H1 (cell line): ENCODE measurements around the gene SPI1. TPM values are rescaled to one million over a fixed set of nuclear protein-coding genes. Genes with fewer than 3 reads are reported as not detected.

Source experiments
- CHD1 ChIP-seq: IDR thresholded peaks from 2 replicates; pipeline ENCODE4 v1.6.1; 2012; ENCODE audit warnings: low read depth, low read length, improper control_type of control experiment
- EGR1 ChIP-seq: IDR thresholded peaks from 2 replicates; pipeline ENCODE4 v1.6.1; 2011; ENCODE audit warnings: low read depth, low read length, borderline replicate concordance
- FOSL1 ChIP-seq: IDR thresholded peaks from 2 replicates; pipeline ENCODE4 v1.6.1; 2011; ENCODE audit warnings: mild to moderate bottlenecking, low read depth, low read length, moderate library complexity; ENCODE audit not compliant: insufficient read depth
- NANOG ChIP-seq: IDR thresholded peaks from 2 replicates; pipeline ENCODE4 v1.6.1; 2011; ENCODE audit warnings: low read length, low read depth, mild to moderate bottlenecking, inconsistent platforms; ENCODE audit not compliant: insufficient read depth, poor library complexity, severe bottlenecking
- SIRT6 ChIP-seq: IDR thresholded peaks from one replicate; pipeline ENCODE4 v1.7.1; 2012; ENCODE audit warnings: low read length, inconsistent platforms
- SP4 ChIP-seq: IDR thresholded peaks from 2 replicates; pipeline ENCODE4 v1.6.1; 2012; ENCODE audit warnings: low read length, inconsistent platforms
- SRF ChIP-seq: IDR thresholded peaks from 2 replicates; pipeline ENCODE4 v1.6.1; 2011; ENCODE audit warnings: mild to moderate bottlenecking, low read depth, low read length, moderate library complexity
- YY1 ChIP-seq: IDR thresholded peaks from 2 replicates; pipeline ENCODE4 v1.6.1; 2011; ENCODE audit warnings: low read depth, mild to moderate bottlenecking, low read length
- polyA plus RNA-seq, 7 experiments: library from polyadenylated mRNA; depleted of rRNA in 3 of 7; stranded (reverse) in 5 of 7; unstranded in 2 of 7; fragments of >200 nt in 5 of 7; fragments of 200-250 nt in 2 of 7; gene quantifications; 1 replicate in 5 of 7; 2 replicates in 1 of 7; 4 replicates in 1 of 7; pipeline versions ENCODE4 v1.2.1 to v1.2.3, GENCODE V29; 2011 to 2013; ENCODE audit warnings: missing spikeins in 2 of 7, mixed read lengths in 2 of 7
- total RNA-seq: library from RNA; stranded (reverse); fragmentation: NEBNext Ultra II Directional; extraction: Animal tissue kit (Norgen Biotek cat#: 25700); gene quantifications from 2 replicates; pipeline ENCODE4 v1.2.1, GENCODE V29; 2021
- TF ChIP-seq, protein P1 (sequence below): fragments of 300-600 bp; sonication (generic); IDR thresholded peaks from 2 replicates; pipeline ENCODE4 v1.7.1; 2012; ENCODE audit warnings: low read length, moderate library complexity, mild to moderate bottlenecking, inconsistent platforms; ENCODE audit not compliant: insufficient replicate concordance
- TF ChIP-seq, protein P2 (sequence below): IDR thresholded peaks from 2 replicates; pipeline ENCODE4 v1.6.1; 2012; ENCODE audit warnings: low read length, inconsistent platforms

SPI1 gene
- total and polyA plus RNA-seq, 2 of the 8 experiments (the other 6 are each of a cell fraction or from before 2014, with no cell fraction given): 0.12 TPM; not detected in 1

DNA sequence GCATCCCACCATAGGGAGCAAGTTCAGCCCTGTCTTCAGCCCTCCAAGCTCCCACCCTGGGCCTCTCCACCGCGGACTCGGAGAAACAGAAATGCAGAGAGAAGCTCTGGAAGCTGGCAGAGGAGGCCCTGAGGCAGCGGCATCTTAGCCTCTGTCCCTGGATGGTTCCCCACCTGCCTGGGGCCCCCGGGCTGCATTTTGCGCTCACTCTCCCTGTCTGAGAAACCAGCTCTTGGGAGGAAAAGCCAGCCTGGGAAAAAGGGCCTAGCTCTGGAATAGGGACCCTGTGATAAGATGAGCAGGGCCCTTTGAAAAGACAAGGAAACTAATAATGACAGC, 12.0 kb upstream of the SPI1 start (continued):
- TF ChIP-seq, protein P1, sequence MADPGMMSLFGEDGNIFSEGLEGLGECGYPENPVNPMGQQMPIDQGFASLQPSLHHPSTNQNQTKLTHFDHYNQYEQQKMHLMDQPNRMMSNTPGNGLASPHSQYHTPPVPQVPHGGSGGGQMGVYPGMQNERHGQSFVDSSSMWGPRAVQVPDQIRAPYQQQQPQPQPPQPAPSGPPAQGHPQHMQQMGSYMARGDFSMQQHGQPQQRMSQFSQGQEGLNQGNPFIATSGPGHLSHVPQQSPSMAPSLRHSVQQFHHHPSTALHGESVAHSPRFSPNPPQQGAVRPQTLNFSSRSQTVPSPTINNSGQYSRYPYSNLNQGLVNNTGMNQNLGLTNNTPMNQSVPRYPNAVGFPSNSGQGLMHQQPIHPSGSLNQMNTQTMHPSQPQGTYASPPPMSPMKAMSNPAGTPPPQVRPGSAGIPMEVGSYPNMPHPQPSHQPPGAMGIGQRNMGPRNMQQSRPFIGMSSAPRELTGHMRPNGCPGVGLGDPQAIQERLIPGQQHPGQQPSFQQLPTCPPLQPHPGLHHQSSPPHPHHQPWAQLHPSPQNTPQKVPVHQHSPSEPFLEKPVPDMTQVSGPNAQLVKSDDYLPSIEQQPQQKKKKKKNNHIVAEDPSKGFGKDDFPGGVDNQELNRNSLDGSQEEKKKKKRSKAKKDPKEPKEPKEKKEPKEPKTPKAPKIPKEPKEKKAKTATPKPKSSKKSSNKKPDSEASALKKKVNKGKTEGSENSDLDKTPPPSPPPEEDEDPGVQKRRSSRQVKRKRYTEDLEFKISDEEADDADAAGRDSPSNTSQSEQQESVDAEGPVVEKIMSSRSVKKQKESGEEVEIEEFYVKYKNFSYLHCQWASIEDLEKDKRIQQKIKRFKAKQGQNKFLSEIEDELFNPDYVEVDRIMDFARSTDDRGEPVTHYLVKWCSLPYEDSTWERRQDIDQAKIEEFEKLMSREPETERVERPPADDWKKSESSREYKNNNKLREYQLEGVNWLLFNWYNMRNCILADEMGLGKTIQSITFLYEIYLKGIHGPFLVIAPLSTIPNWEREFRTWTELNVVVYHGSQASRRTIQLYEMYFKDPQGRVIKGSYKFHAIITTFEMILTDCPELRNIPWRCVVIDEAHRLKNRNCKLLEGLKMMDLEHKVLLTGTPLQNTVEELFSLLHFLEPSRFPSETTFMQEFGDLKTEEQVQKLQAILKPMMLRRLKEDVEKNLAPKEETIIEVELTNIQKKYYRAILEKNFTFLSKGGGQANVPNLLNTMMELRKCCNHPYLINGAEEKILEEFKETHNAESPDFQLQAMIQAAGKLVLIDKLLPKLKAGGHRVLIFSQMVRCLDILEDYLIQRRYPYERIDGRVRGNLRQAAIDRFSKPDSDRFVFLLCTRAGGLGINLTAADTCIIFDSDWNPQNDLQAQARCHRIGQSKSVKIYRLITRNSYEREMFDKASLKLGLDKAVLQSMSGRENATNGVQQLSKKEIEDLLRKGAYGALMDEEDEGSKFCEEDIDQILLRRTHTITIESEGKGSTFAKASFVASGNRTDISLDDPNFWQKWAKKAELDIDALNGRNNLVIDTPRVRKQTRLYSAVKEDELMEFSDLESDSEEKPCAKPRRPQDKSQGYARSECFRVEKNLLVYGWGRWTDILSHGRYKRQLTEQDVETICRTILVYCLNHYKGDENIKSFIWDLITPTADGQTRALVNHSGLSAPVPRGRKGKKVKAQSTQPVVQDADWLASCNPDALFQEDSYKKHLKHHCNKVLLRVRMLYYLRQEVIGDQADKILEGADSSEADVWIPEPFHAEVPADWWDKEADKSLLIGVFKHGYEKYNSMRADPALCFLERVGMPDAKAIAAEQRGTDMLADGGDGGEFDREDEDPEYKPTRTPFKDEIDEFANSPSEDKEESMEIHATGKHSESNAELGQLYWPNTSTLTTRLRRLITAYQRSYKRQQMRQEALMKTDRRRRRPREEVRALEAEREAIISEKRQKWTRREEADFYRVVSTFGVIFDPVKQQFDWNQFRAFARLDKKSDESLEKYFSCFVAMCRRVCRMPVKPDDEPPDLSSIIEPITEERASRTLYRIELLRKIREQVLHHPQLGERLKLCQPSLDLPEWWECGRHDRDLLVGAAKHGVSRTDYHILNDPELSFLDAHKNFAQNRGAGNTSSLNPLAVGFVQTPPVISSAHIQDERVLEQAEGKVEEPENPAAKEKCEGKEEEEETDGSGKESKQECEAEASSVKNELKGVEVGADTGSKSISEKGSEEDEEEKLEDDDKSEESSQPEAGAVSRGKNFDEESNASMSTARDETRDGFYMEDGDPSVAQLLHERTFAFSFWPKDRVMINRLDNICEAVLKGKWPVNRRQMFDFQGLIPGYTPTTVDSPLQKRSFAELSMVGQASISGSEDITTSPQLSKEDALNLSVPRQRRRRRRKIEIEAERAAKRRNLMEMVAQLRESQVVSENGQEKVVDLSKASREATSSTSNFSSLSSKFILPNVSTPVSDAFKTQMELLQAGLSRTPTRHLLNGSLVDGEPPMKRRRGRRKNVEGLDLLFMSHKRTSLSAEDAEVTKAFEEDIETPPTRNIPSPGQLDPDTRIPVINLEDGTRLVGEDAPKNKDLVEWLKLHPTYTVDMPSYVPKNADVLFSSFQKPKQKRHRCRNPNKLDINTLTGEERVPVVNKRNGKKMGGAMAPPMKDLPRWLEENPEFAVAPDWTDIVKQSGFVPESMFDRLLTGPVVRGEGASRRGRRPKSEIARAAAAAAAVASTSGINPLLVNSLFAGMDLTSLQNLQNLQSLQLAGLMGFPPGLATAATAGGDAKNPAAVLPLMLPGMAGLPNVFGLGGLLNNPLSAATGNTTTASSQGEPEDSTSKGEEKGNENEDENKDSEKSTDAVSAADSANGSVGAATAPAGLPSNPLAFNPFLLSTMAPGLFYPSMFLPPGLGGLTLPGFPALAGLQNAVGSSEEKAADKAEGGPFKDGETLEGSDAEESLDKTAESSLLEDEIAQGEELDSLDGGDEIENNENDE: no peak
- TF ChIP-seq SP4 (no peak), FOSL1 (no peak), CHD1 (no peak), EGR1 (no peak), NANOG (no peak), SIRT6 (no peak), SRF (no peak), YY1 (no peak)
- TF ChIP-seq, protein P2, sequence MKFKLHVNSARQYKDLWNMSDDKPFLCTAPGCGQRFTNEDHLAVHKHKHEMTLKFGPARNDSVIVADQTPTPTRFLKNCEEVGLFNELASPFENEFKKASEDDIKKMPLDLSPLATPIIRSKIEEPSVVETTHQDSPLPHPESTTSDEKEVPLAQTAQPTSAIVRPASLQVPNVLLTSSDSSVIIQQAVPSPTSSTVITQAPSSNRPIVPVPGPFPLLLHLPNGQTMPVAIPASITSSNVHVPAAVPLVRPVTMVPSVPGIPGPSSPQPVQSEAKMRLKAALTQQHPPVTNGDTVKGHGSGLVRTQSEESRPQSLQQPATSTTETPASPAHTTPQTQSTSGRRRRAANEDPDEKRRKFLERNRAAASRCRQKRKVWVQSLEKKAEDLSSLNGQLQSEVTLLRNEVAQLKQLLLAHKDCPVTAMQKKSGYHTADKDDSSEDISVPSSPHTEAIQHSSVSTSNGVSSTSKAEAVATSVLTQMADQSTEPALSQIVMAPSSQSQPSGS: no peak
